LHCN-M2 (cell line): Measurements from ENCODE around the gene CTU2. TPM values are rescaled to one million over a fixed set of nuclear protein-coding genes. Genes with fewer than 3 reads are reported as not detected.

ENCODE experiments used
- DNase-seq: peaks from one replicate; pipeline ENCODE4 v3.0.0-alpha.2; 2012; ENCODE audit warnings: low read depth
- total RNA-seq: library from RNA; depleted of rRNA; stranded (reverse); fragments of >200 nt; gene quantifications from 2 replicates; pipeline ENCODE4 v1.2.3, GENCODE V29; 2014

The CTU2 gene
- total RNA-seq, 1 experiment from 2014 or later, result 18.7 TPM

- DNase-seq, result no peak
These were observed 25.1 kb upstream of the CTU2 start for GRCh38 chr16:88681084-88681680.

GRCh38 chr16:88681709-88682451, 24.4 kb upstream of the CTU2 start:
- DNase-seq, result no peak

- DNase-seq, result no peak
These were observed 21.6 kb upstream of the CTU2 start for GRCh38 chr16:88684569-88685155.

GRCh38 chr16:88685156-88686061, 20.9 kb upstream of the CTU2 start:
- DNase-seq, result peak; percentile 71

- DNase-seq, result no peak
These were observed 20.3 kb upstream of the CTU2 start for GRCh38 chr16:88686062-88686438.

GRCh38 chr16:88686439-88687253, 19.7 kb upstream of the CTU2 start, which contains the start of gene SNAI3:
TSS of gene SNAI3 (minus strand) at chr16:88686507. CDS start at chr16:88686406, 101 bp downstream.
- DNase-seq, result peak; percentile 71

- DNase-seq, result no peak
These were observed 19.1 kb upstream of the CTU2 start for GRCh38 chr16:88687254-88687576.

- no peak for DNase-seq
These were observed 18.7 kb upstream of the CTU2 start for GRCh38 chr16:88687676-88688012.

GRCh38 chr16:88688013-88688778, 18.1 kb upstream of the CTU2 start:
- no peak for DNase-seq

- DNase-seq, result no peak
These were observed 15.8 kb upstream of the CTU2 start for GRCh38 chr16:88690341-88691128.

- no peak for DNase-seq
These were observed 15.0 kb upstream of the CTU2 start for GRCh38 chr16:88691129-88691813.

- no peak for DNase-seq
These were observed 14.3 kb upstream of the CTU2 start for GRCh38 chr16:88691924-88692560.

GRCh38 chr16:88692861-88693260, 13.4 kb upstream of the CTU2 start:
- no peak for DNase-seq

- no peak for DNase-seq
These were observed 12.7 kb upstream of the CTU2 start for GRCh38 chr16:88693420-88694177.

- DNase-seq, result no peak
These were observed 11.8 kb upstream of the CTU2 start for GRCh38 chr16:88694221-88695087.

GRCh38 chr16:88695218-88695617, 11.1 kb upstream of the CTU2 start:
- no peak for DNase-seq

GRCh38 chr16:88695753-88696152, 10.6 kb upstream of the CTU2 start:
- DNase-seq, result no peak
